IPS DF 6.9 (cell line): ENCODE data around the gene AKAP12.

ENCODE experiments used
- DNase-seq: peaks from one replicate; pipeline ENCODE4 v3.0.0-alpha.2; 2013; ENCODE audit warnings: low read depth, low spot score
- H3K27ac ChIP-seq: one replicate; pipeline ENCODE4 v1.5.1; 2013; ENCODE audit warnings: low read length, control low read depth
- H3K27me3 ChIP-seq: 2 replicates; pipeline ENCODE4 v1.6.1; 2013; ENCODE audit warnings: mild to moderate bottlenecking, low read length; ENCODE audit not compliant: control insufficient read depth, insufficient read depth
- H3K36me3 ChIP-seq: 2 replicates; pipeline ENCODE4 v1.6.1; 2013; ENCODE audit warnings: low read length; ENCODE audit not compliant: control insufficient read depth, insufficient read depth
- H3K4me1 ChIP-seq: 2 replicates; pipeline ENCODE4 v1.6.1; 2013; ENCODE audit warnings: low read length; ENCODE audit not compliant: control insufficient read depth, insufficient read depth
- H3K4me3 ChIP-seq: 2 replicates; pipeline ENCODE4 v1.5.1; 2013; ENCODE audit warnings: mild to moderate bottlenecking, low read length
- H3K9me3 ChIP-seq: 2 replicates; pipeline ENCODE4 v1.6.1; 2013; ENCODE audit warnings: low read length, inconsistent platforms; ENCODE audit not compliant: control insufficient read depth, insufficient read depth
- WGBS: extraction: QIAGEN DNeasy Blood & Tissue Kit; methylation state at CpG from one replicate; pipeline ENCODE4 v1.1.7; 2013; ENCODE audit warnings: mixed read lengths, missing lambda C conversion rate; ENCODE audit not compliant: insufficient read length, insufficient coverage; 5-methylcytosine and 5-hydroxymethylcytosine counted together

The AKAP12 gene

DNA sequence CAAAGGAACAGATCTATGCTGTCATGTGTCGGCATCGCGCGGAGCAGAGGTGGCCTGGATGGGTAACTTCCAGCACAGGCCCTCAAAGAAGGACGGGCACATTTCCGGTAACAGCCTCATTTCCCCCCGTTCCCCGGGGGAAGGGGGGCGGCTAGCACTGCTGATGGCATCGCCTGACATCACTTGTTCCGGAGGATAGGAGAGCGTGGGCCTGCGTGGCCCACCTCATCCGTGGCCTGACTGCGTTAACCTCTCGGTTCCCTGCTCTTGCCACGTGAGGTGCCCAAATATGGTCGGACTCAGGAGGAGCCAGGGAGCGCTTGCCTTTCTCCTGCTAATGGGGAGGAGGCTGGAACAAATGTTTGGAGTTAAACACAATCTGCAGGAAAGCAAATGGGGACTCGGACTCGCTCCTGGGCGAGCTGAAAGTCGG is at the start of gene AKAP12:
TSS of gene AKAP12 (plus strand) at position 365 of the 433 bp plus-strand sequence. CDS start 596 bp downstream, outside the sequence.
- H3K27me3 ChIP-seq = no peaks in the 10 kb centered on the region
- no peaks in the 10 kb centered on the region for H3K36me3 ChIP-seq
- WGBS = no CpG with 5 or more reads among the region's 23 CpGs
- no peaks in the 10 kb centered on the region for H3K9me3 ChIP-seq
- H3K4me1 ChIP-seq = peaks cover 2% of the 10 kb centered on the region; the same call in 1 of the 2 replicates
- H3K27ac ChIP-seq = no peak within 1 kb of the TSS
- H3K4me3 ChIP-seq = peak within 1 kb of the TSS; percentile 78
- no peak for DNase-seq

DNA sequence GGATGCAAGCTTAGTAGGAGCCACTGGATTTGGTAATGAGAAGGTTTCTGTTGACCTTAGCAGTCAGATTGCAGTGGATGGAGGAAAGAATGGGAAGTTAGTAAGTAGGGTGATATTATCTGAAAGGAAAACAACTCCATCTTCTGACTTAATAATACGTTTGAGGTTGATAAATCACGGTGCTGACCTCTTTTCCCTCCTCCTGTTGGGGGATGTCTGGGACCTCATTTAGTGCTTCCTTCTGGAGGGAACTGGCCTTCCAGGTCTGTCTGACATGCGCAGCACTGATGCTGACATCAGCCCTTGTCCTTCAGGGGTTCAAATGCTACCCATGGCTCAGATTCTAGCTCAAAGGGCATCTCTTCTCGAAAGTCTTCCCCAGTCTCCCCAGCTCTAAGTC is 48.2 kb upstream of the AKAP12 start:
- H3K27ac ChIP-seq = no peak overlapping the region
- H3K36me3 ChIP-seq = no peaks in the 10 kb centered on the region
- no peak for DNase-seq
- H3K4me3 ChIP-seq = no peak overlapping the region
- H3K9me3 ChIP-seq = no peaks in the 10 kb centered on the region
- no CpG with 5 or more reads among the region's 4 CpGs for WGBS
- H3K27me3 ChIP-seq = no peaks in the 10 kb centered on the region
- H3K4me1 ChIP-seq = no peaks in the 10 kb centered on the region

DNA sequence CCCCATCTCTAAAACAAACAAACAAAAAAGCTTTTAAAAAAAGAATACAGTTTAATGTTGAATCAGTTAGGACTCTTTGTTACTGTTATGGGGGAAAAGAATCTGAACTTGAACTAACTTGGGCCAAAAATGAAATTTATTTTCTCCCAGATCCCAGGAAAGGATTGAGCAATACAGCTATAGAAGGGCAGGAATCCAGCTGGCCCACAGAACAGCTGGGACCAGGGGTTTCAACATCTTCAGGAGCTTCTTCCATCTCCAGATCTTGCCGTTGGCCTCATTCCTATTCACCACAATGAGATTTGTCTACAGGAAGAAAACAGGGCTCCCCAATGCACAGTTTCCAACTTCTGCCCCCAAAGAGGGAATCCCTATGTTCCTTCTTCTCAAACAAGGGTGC is 43.2 kb upstream of the AKAP12 start:
- no CpG with 5 or more reads among the region's 1 CpG for WGBS
- no peak overlapping the region for H3K27ac ChIP-seq

GRCh38 chr6:151197556-151197955 is 42.2 kb upstream of the AKAP12 start:
- H3K9me3 ChIP-seq = no peaks in the 10 kb centered on the region
- DNase-seq = no peak
- H3K4me3 ChIP-seq = no peak overlapping the region
- no peaks in the 10 kb centered on the region for H3K36me3 ChIP-seq
- no peaks in the 10 kb centered on the region for H3K27me3 ChIP-seq
- H3K4me1 ChIP-seq = no peaks in the 10 kb centered on the region
- WGBS = no CpG with 5 or more reads among the region's 1 CpG
- H3K27ac ChIP-seq = no peak overlapping the region

More for the DNA sequence above, 43.2 kb upstream of the AKAP12 start:
- Histone ChIP-seq H3K4me1 (no peaks in the 10 kb centered on the region), H3K4me3 (no peak overlapping the region), H3K9me3 (no peaks in the 10 kb centered on the region), H3K27me3 (no peaks in the 10 kb centered on the region), H3K36me3 (no peaks in the 10 kb centered on the region)
- no peak for DNase-seq

- Histone ChIP-seq H3K9me3 (no peaks in the 10 kb centered on the region), H3K4me1 (no peaks in the 10 kb centered on the region), H3K4me3 (no peak overlapping the region), H3K27ac (no peak overlapping the region), H3K27me3 (no peaks in the 10 kb centered on the region), H3K36me3 (no peaks in the 10 kb centered on the region)
- no peak for DNase-seq
- no CpG with 5 or more reads among the region's 1 CpG for WGBS
Observed at GRCh38 chr6:151199991-151200390, 39.8 kb upstream of the AKAP12 start.

GRCh38 chr6:151205721-151206600 is 33.8 kb upstream of the AKAP12 start:
- no peak overlapping the region for H3K4me3 ChIP-seq
- no peak for DNase-seq
- no peaks in the 10 kb centered on the region for H3K27me3 ChIP-seq
- no peaks in the 10 kb centered on the region for H3K36me3 ChIP-seq
- H3K27ac ChIP-seq = no peak overlapping the region
- H3K4me1 ChIP-seq = 0 out of 2 replicates have a peak, but pooled peaks cover 1% of the 10 kb centered on the region
- H3K9me3 ChIP-seq = no peaks in the 10 kb centered on the region
- WGBS = 100% methylated on average over 3 of the region's 4 CpGs

- DNase-seq = no peak
- H3K4me3 ChIP-seq = no peak overlapping the region
Observed at GRCh38 chr6:151207674-151208073, 32.1 kb upstream of the AKAP12 start.

DNA sequence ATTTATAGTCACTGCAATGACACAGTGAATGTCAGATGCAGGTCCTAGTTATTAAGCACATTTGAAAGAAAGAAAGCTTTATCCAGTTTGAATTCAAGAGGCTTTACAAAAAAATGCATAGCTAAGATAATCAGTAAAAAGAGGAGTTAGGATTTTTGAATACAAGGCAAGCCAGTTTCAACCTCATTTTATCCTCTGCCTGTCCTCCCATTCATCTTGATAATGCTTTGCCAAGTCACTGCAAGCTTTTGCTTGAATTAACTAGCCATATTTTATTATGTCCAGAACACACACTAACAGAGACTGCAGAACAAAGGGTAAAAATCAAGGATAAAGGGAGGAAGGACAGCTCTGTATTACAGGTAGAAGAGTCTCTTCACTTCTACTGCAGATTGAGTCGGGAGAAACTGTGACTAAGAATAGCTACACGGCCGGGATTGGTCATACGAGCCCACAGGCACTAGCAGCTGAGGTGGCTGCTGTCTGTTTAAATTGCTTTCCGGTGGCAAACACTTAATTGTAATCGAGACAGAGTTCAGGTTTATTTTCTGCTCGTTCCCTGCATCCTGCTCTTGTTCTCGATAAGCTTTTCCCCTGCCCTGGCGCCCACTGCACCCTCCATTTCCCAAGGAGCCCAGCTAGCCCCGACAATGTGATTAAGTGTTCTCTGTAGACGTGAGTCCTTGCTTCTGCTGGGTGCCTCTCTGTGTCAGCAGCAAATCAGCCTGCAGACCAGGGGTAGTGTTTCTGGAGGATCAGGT is 30.5 kb upstream of the AKAP12 start:
- DNase-seq = no peak
- Histone ChIP-seq H3K36me3 (no peaks in the 10 kb centered on the region), H3K4me3 (no peak overlapping the region), H3K4me1 (0 out of 2 replicates have a peak, but pooled peaks cover 1% of the 10 kb centered on the region), H3K27me3 (no peaks in the 10 kb centered on the region), H3K9me3 (no peaks in the 10 kb centered on the region; the same call in 1 of the 2 replicates), H3K27ac (no peak overlapping the region)
- no CpG with 5 or more reads among the region's 11 CpGs for WGBS

More at GRCh38 chr6:151207674-151208073, 32.1 kb upstream of the AKAP12 start:
- no peaks in the 10 kb centered on the region for H3K27me3 ChIP-seq
- no peaks in the 10 kb centered on the region for H3K9me3 ChIP-seq
- H3K27ac ChIP-seq = no peak overlapping the region
- no peaks in the 10 kb centered on the region for H3K36me3 ChIP-seq
- H3K4me1 ChIP-seq = 0 out of 2 replicates have a peak, but pooled peaks cover 1% of the 10 kb centered on the region
- WGBS = no CpG with 5 or more reads among the region's 2 CpGs

DNA sequence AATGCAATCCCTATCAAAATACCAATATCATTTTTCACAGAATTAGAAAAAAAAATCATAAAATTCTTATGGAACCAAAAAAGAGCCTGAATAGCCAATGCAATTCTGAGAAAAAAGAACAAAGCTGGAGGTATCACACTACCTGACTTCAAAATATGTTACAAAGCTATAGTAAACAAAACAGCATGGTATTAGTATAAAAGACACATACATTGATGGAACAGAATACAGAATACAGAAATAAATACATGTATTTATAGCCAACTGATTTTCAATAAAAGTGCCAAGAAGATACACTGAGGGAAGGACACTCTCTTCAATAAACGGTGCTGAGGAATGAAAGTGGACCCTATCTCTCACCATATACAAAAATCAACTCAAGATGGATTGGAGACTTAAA is 28.7 kb upstream of the AKAP12 start:
- Histone ChIP-seq H3K27ac (no peak overlapping the region), H3K27me3 (no peaks in the 10 kb centered on the region), H3K4me3 (no peak overlapping the region), H3K9me3 (no peaks in the 10 kb centered on the region; the same call in 1 of the 2 replicates), H3K36me3 (no peaks in the 10 kb centered on the region), H3K4me1 (0 out of 2 replicates have a peak, but pooled peaks cover 1% of the 10 kb centered on the region)
- WGBS = no CpG with 5 or more reads among the region's 1 CpG
- no peak for DNase-seq

GRCh38 chr6:151213352-151213751 is 26.4 kb upstream of the AKAP12 start:
- Histone ChIP-seq H3K36me3 (no peaks in the 10 kb centered on the region), H3K4me3 (no peak overlapping the region), H3K27ac (no peak overlapping the region), H3K27me3 (no peaks in the 10 kb centered on the region), H3K4me1 (no peaks in the 10 kb centered on the region), H3K9me3 (no peaks in the 10 kb centered on the region; the same call in 1 of the 2 replicates)
- WGBS = no CpG with 5 or more reads among the region's 5 CpGs
- no peak for DNase-seq
